Cardiac septum (tissue), 1 donor: ENCODE data around the gene GNB3. TPM values are rescaled to one million over a fixed set of nuclear protein-coding genes. Genes with fewer than 3 reads are reported as not detected.
"Not testable (repeated sequence)": the region's sequence is repeated elsewhere in the genome, so short reads cannot be mapped to it uniquely, and the experiment has no call there.

Experiments
- DNase-seq: peaks from one replicate; pipeline ENCODE4 v3.0.0-alpha.2; 2020; ENCODE audit warnings: low spot score
- intact Hi-C: fragments of 100-400 bp; cut with DNase I; formaldehyde crosslinking; loops from one replicate; pipeline ENCODE4 v1.14.0; 2022
- total RNA-seq: library from RNA; stranded (reverse); fragmentation: NEBNext Ultra II Directional; extraction: Animal tissue kit (Norgen Biotek cat#: 25700); gene quantifications from one replicate; pipeline ENCODE4 v1.2.1, GENCODE V29; 2021
- donor health status: DM: no; HTN: no; CAD: no.

The GNB3 gene
- total RNA-seq, 1 donor from 2014 or later, result 9.7 TPM

DNA sequence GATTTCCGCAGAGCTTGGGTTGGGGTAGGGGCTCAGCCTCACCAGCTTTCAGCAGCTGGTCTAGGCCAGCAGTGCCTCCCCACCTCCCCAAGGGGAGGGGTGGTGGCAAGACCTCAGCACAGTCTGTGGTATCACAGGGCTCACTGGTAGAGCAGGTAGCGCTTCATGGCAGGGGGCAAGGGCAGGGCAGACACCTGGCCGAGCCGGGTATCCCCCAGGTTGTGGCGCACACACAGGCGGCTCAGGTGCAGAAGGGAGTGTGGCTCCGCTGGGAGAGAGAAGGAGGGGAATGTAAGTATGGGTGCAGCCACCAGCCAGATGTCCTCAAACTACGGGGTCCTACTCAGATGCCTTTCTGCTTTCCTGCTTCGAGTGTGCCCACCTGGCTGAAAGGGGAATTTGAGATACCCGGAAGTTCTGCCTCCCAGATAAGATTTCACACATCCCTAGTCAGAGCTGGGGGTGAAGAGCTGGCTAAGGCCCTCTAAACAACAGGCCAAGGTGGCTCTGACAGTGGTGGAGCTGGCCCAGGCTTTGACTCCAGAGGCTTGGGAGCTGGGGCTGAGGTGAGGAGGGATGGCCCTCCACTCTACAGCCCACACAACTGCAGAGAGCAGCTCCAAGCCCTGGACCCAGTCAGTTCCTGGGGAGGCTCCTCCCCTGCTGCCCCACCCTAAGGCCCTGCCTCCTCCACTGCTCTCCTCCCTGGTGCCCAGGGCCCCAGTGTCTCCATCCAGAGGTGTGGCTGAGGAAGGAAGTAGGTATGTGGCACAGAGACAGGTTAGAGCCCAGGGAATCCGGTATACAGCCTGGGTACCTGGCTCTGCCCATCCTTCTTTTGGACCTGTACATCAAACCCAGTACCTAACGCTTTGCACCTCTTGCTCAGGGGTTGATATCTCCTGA, 30.6 kb downstream of the GNB3 start:
- intact Hi-C loops, result no loop called here
- no peak for DNase-seq

DNA sequence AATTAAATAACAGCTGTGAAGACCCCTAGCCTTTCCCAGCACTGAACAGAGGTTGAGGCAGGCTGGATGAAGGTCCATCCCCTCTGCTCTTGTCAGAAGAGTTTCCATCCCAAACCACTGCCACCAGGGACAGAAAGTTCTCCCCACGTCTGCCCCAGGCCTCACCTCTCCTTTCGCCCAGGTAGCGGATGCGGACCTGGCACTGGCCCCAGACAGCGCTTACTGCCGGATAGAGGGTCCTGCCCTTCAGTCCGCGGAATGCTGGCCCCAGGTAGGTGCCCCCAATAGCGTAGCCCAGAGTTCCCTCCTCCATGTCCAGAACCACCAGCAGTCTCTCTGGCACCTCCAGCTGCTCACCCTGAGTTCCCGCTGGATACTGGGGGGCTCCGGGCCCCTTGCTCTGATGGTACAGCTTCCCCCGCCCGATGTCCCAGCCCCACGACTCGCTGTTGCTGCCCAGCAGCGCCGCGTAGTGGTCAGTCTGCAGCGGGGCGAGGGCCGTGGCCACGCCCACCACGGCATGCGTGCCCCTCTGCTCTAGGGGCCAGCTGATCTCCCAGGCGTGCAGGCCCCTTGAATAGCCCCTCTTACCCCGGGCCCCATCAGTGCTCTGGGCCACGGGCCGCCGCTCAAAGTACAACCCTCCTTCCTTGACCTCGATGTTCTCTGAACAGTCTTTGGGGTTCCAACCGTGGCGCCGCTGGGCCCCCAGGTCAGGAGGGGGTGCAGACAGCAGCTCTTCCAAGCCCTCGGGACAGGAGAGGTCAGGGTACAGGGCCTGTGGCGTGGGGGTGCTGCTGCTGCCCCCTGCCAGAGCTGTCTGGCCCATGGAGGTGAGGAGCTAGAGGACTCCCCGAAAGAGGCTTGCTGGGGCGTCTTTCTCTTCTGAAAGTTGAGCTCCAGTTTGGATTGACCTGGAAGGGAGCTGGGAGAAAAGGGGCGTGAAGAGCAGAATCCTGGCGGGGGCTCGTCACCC, 31.6 kb downstream of the GNB3 start:
- intact Hi-C loops, result loop anchor here (2.0 kb wide), 1 partner anchor 32 kb away; the partner anchor contains the start of gene LRRC23
- DNase-seq, result peak; percentile 94

DNA sequence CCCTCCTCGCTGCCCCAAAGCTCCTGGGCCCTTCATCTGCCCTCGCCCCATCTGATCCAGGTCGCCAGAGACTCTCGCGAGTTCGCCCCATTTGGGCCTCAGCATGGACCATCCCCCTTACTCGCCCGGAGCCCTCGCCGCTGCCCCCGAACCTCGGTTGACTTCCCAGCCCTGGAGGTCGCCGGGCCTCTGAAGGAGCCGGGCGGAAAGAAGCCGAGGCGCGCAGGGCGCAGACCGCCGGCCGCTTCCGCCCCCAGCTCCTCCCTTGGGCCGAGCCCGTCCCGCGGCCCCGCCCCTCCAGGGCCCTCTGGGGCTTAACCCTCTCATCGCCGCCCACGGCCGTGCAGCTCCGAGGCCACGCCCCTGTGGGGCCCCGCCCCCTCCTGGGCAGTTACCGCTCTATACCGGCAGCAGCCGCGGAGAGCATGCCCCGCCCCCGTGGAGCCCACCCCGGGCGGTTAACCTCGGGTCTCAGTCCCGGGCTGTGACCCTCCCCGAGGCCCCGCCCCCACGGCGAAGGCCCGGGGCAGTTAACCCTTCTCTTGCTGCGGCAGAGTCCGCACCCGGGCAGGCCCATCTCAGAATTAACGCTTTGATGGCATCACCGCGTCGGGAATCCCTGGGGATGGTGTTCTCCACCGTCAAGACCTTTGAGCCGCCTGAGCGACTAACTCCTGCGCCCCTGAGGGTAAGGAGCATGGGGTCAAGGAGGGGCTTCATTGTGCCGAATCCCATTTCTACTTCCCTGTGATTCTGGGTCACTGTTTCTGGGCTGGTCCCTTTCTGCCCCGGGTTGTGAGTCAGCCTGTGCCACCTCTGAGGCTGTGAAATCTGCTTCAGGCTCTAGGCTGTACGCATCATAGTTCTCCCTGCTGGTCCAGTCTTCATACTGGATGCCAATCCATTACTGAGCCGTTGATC, 32.6 kb downstream of the GNB3 start, which contains the start of gene SPSB2:
Gene SPSB2 (minus strand): TSS at position 210 of the 921 bp plus-strand sequence. CDS start 402 bp downstream, outside the sequence.
- intact Hi-C loops, result loop anchor here (2.0 kb wide), 1 partner anchor 31 kb away; the partner anchor contains the start of gene LRRC23
- peak; percentile 98 for DNase-seq

DNA sequence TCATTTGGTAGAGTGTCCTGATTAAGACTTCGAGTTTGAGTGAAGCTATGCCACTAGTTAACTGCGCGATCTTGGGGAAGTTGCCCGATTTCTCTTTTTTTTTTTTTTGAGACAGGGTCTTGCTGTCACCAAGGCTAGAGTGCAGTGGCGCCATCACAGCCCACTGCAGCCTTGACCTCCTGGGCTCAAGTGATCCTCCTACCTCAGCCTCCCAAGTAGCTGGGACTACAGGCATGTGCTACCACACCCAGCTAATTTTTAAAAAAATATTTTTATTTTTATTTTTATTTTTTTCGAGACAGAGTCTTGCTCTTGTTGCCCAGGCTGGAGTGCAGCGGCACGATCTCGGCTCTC, 33.3 kb downstream of the GNB3 start:
- intact Hi-C loops, DNase-seq: not testable (repeated sequence)

- intact Hi-C loops, result not testable (repeated sequence)
Measured at GRCh38 chr12:6879824-6880223, 39.1 kb downstream of the GNB3 start.

GRCh38 chr12:6883252-6883651, 42.5 kb downstream of the GNB3 start:
- no peak for DNase-seq
- intact Hi-C loops, result no loop called here

More at GRCh38 chr12:6879824-6880223, 39.1 kb downstream of the GNB3 start:
- not testable (repeated sequence) for DNase-seq

- intact Hi-C loops, result no loop called here
- DNase-seq, result no peak
Measured at GRCh38 chr12:6883683-6884082, 43.0 kb downstream of the GNB3 start.

- intact Hi-C loops, result no loop called here
Measured at GRCh38 chr12:6884539-6884938, 43.8 kb downstream of the GNB3 start.

DNA sequence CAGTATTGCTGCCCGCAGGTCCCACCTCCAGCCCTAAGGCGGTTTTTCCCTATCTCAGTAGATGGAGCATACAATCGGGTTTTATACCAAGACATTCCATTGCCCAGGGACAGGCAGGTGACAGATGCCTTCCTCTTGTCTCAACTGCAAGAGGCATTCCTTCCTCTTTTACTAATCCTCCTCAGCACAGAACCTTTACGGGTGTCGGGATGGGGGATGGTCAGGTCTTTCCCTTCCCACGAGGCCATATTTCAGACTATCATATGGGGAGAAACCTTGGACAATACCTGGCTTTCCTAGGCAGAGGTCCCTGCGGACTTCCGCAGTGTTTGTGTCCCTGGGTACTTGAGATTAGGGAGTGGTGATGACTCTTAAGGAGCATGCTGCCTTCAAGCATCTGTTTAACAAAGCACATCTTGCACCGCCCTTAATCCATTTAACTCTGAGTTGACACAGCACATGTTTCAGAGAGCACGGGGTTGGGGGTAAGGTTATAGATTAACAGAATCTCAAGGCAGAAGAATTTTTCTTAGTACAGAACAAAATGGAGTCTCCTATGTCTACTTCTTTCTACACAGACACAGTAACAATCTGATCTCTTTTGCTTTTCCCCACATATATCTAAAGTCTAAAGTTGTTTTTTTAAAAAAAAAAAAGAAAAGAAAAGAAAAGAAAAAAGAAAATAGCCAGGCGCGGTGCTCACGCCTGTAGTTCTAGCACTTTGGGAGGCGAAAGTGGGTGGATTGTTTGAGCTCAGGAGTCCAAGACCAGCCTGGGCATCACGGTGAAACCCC, 45.7 kb downstream of the GNB3 start:
- DNase-seq, intact Hi-C loops: not testable (repeated sequence)

More at GRCh38 chr12:6884539-6884938, 43.8 kb downstream of the GNB3 start:
- DNase-seq, result no peak

DNA sequence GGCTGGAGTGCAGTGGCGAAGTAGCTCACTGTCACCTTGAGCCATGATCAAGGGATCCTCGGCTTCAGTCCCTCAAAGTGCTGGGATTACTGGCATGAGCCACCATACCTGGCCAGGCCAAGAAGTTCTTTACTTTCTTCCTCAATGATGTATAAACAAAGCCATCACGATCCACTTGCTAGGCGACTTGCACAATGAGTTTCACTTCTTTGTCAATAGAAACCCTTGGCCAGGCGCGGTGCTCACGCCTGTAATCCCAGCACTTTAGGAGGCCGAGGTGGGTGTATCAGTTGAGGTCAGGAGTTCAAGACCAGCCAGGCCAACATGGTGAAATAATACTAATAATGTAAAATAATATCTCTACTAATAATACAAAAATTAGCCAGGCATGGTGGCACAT, 46.7 kb downstream of the GNB3 start:
- intact Hi-C loops, result no loop called here
- no peak for DNase-seq

- no peak for DNase-seq
- intact Hi-C loops, result no loop called here
Measured at GRCh38 chr12:6888360-6888759, 47.6 kb downstream of the GNB3 start.

- intact Hi-C loops, result not testable (repeated sequence)
Measured at GRCh38 chr12:6888794-6889193, 48.1 kb downstream of the GNB3 start.

GRCh38 chr12:6889775-6890573, 49.2 kb downstream of the GNB3 start:
- intact Hi-C loops, result not testable (repeated sequence)

More at GRCh38 chr12:6888794-6889193, 48.1 kb downstream of the GNB3 start:
- not testable (repeated sequence) for DNase-seq

DNA sequence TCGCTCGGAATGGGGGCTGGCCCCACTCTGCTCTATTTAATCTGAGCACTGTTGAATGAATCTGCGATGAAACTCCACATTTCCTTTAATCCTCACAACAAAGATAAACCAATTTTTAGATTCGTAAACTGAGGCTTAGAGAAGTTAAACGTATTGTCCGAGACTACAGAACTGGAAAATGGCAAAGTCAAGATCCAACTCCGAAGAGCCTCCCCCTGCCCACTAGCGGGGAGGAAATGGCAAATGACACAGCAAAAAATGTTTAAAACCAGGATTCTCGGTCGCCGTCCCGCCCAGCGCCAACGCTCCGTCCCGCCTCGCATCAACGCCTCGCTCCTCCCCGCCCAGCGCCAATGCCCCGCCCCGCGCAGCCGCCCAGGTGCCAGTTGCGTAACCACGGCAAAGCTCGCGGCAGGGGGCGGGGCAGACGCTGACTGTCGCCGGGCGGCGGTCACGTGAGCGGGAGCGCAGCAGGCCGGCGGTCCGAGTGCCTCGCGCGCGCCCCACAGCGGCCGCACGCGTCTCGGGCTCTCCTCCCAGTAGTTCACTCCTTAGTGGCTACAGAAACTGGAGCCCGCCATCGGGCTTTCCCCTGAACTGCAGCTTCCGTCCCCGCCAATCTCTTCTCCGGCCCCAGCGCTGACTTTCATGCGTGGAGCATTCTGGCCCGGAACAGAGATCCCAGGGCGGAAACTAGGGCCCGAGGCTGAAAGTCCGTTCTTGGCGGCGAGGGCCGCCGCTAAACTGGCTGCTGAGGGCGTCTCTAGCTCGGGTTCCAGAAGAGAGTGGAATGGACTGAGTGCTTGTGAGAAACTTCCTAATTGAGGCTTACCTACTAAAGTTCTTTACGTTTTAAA, 50.3 kb downstream of the GNB3 start:
- intact Hi-C loops, result no loop called here

More at GRCh38 chr12:6889775-6890573, 49.2 kb downstream of the GNB3 start:
- DNase-seq, result not testable (repeated sequence)

GRCh38 chr12:6891646-6892001, 50.9 kb downstream of the GNB3 start:
- no peak for DNase-seq
- intact Hi-C loops, result no loop called here

More for the DNA sequence above, 50.3 kb downstream of the GNB3 start:
- DNase-seq, result peak; percentile 99

DNA sequence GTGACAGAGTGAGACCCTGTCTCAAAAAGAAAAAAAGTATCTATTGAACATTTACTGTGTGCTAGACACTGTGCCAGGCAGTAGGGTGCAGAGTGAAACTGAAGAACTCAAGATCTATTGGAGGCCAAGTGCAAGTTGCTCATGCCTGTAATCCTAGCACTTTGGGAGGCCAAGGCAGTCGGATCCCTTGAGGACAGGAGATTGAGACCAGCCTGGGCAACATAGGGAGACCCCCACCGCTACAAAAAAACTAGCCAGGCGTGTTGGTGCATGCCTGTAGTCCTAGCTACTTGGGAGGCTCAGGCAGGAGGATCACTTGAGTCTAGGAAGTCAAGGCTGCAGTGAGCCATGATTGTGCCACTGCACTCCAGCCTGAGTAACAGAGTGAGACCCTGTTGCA, 52.0 kb downstream of the GNB3 start:
- intact Hi-C loops, DNase-seq: not testable (repeated sequence)
